Liver (tissue), 9 donors: Measurements from ENCODE around the gene DHX35. TPM values are rescaled to one million over a fixed set of nuclear protein-coding genes. Genes with fewer than 3 reads are reported as not detected.
A peak's percentile ranks its signal among the peaks of the same experiment; 100 is the strongest.

ENCODE experiments used
- DNase-seq: peaks from one replicate; pipeline ENCODE4 v3.0.0-alpha.2; 2017; ENCODE audit warnings: low spot score
- H3K27ac ChIP-seq, 2 donors: one replicate each; pipeline ENCODE4 v1.7.0; 2013; ENCODE audit warnings: inconsistent platforms in 2 of 2, low read length in 2 of 2, control low read depth in 1 of 2, low read depth in 1 of 2, mild to moderate bottlenecking in 1 of 2
- H3K27me3 ChIP-seq, 4 donors: one replicate each; pipeline versions ENCODE4 v1.6.1 to v1.7.0; 2013; ENCODE audit warnings: low read length in 3 of 4, inconsistent platforms in 1 of 4, mild to moderate bottlenecking in 1 of 4, moderate library complexity in 1 of 4; ENCODE audit not compliant: control insufficient read depth in 4 of 4, insufficient read depth in 4 of 4
- H3K36me3 ChIP-seq, 4 donors: one replicate each; pipeline versions ENCODE4 v1.6.1 to v1.7.0; 2013; ENCODE audit warnings: low read length in 3 of 4, mild to moderate bottlenecking in 3 of 4, low read depth in 1 of 4, moderate library complexity in 1 of 4; ENCODE audit not compliant: control insufficient read depth in 4 of 4, insufficient read depth in 3 of 4
- H3K4me1 ChIP-seq, 4 donors: one replicate each; pipeline versions ENCODE4 v1.6.1 to v1.7.0; 2013; ENCODE audit warnings: low read length in 3 of 4, mild to moderate bottlenecking in 3 of 4, moderate library complexity in 1 of 4; ENCODE audit not compliant: control insufficient read depth in 4 of 4, insufficient read depth in 4 of 4
- H3K4me3 ChIP-seq, 3 donors: one replicate each; pipeline versions ENCODE4 v1.6.1 to v1.7.0; 2013; ENCODE audit warnings: low read length in 3 of 3, control low read depth in 1 of 3, low read depth in 1 of 3, mild to moderate bottlenecking in 1 of 3
- H3K9ac ChIP-seq, 2 donors: one replicate each; pipeline ENCODE4 v1.7.0; 2013; ENCODE audit warnings: low read length in 2 of 2, mild to moderate bottlenecking in 2 of 2, moderate library complexity in 2 of 2, control low read depth in 1 of 2, low read depth in 1 of 2
- H3K9me3 ChIP-seq, 4 donors: one replicate each; pipeline versions ENCODE4 v1.6.1 to v1.7.0; 2013; ENCODE audit warnings: low read length in 3 of 4; ENCODE audit not compliant: control insufficient read depth in 4 of 4
- EGR1 ChIP-seq, 2 donors: IDR thresholded peaks; 2 replicates each; pipeline ENCODE4 v1.6.1; 2016 to 2018; ENCODE audit warnings: antibody characterized with exemption in 2 of 2, low read depth in 2 of 2
- FOXA1 ChIP-seq: IDR thresholded peaks from 2 replicates; pipeline ENCODE4 v1.6.1; 2016; ENCODE audit warnings: antibody characterized with exemption
- FOXA2 ChIP-seq: IDR thresholded peaks from 2 replicates; pipeline ENCODE4 v1.6.1; 2016; ENCODE audit warnings: antibody characterized with exemption
- GABPA ChIP-seq, 2 donors: IDR thresholded peaks in 1 of 2; conservative IDR thresholded peaks in 1 of 2; 2 replicates each; pipeline ENCODE4 v1.6.1; 2016; ENCODE audit warnings: antibody characterized with exemption in 2 of 2, mild to moderate bottlenecking in 1 of 2, moderate library complexity in 1 of 2
- HNF4A ChIP-seq, 2 donors: conservative IDR thresholded peaks; 2 replicates each; pipeline ENCODE4 v1.6.1; 2016; ENCODE audit warnings: antibody characterized with exemption in 2 of 2, mild to moderate bottlenecking in 2 of 2
- HNF4G ChIP-seq: IDR thresholded peaks from 2 replicates; pipeline ENCODE4 v1.6.1; 2016; ENCODE audit warnings: antibody characterized with exemption
- JUND ChIP-seq, 2 donors: IDR thresholded peaks; 2 replicates each; pipeline ENCODE4 v1.6.1; 2016; ENCODE audit warnings: antibody characterized with exemption in 2 of 2
- NR2F2 ChIP-seq: IDR thresholded peaks from 2 replicates; pipeline ENCODE4 v1.6.1; 2016; ENCODE audit warnings: antibody characterized with exemption
- RAD21 ChIP-seq, 2 donors: IDR thresholded peaks; 2 replicates each; pipeline ENCODE4 v1.6.1; 2016; ENCODE audit warnings: antibody characterized with exemption in 2 of 2, mild to moderate bottlenecking in 2 of 2
- RXRA ChIP-seq, 2 donors: IDR thresholded peaks; 2 replicates each; pipeline ENCODE4 v1.6.1; 2017 to 2018; ENCODE audit warnings: antibody characterized with exemption in 2 of 2, mild to moderate bottlenecking in 1 of 2
- SP1 ChIP-seq: IDR thresholded peaks from 2 replicates; pipeline ENCODE4 v1.6.1; 2018; ENCODE audit warnings: antibody characterized with exemption, mild to moderate bottlenecking
- TAF1 ChIP-seq: conservative IDR thresholded peaks from 2 replicates; pipeline ENCODE4 v1.6.1; 2016; ENCODE audit warnings: antibody characterized with exemption, mild to moderate bottlenecking
- YY1 ChIP-seq: IDR thresholded peaks from 2 replicates; pipeline ENCODE4 v1.6.1; 2016; ENCODE audit warnings: antibody characterized with exemption, mild to moderate bottlenecking
- WGBS: extraction: QIAGEN DNeasy Blood & Tissue Kit; methylation state at CpG from one replicate; pipeline ENCODE4 v1.1.7; 2013; 5-methylcytosine and 5-hydroxymethylcytosine counted together
- polyA plus RNA-seq, 2 donors: library from polyadenylated mRNA; stranded (reverse) in 1 of 2; unstranded in 1 of 2; fragments of 200-250 nt in 1 of 2; fragments of >200 nt in 1 of 2; fragmentation: Nextera tagmentation in 1 of 2; extraction: Ambion mirVana in 1 of 2; gene quantifications; one replicate each; pipeline versions ENCODE4 v1.2.1 to v1.2.3, GENCODE V29; 2013 to 2015
- total RNA-seq, 2 donors: library from RNA; depleted of rRNA; stranded (reverse); fragments of >200 nt; gene quantifications; one replicate each; pipeline ENCODE4 v1.2.3, GENCODE V29; 2014
- TF ChIP-seq, protein P1 (sequence below): fragments of 150-350 bp; IDR thresholded peaks from 2 replicates; pipeline ENCODE4 v1.5.1; 2017; ENCODE audit warnings: improper control_type of control experiment, low read depth, low read length; ENCODE audit not compliant: missing input control
- TF ChIP-seq, protein P2 (sequence below): IDR thresholded peaks from 2 replicates; pipeline ENCODE4 v1.6.1; 2016; ENCODE audit warnings: antibody characterized with exemption
- TF ChIP-seq, protein P3 (sequence below): IDR thresholded peaks from 2 replicates; pipeline ENCODE4 v1.6.1; 2016; ENCODE audit warnings: antibody characterized with exemption
- TF ChIP-seq, protein P4 (sequence below): IDR thresholded peaks from 2 replicates; pipeline ENCODE4 v1.6.1; 2016; ENCODE audit warnings: antibody characterized with exemption
- TF ChIP-seq, protein P5 (sequence below): IDR thresholded peaks from 2 replicates; pipeline ENCODE4 v1.6.1; 2016; ENCODE audit warnings: antibody characterized with exemption, mild to moderate bottlenecking
- donor health status: healthy.
- donor health status: healthy.
- donor health status: healthy.
- donor health status: healthy.
- donor health status: healthy.

DHX35 gene
- total and polyA plus RNA-seq, 4 donors = 2.7 to 10.6 (median 4.8) TPM

DNA sequence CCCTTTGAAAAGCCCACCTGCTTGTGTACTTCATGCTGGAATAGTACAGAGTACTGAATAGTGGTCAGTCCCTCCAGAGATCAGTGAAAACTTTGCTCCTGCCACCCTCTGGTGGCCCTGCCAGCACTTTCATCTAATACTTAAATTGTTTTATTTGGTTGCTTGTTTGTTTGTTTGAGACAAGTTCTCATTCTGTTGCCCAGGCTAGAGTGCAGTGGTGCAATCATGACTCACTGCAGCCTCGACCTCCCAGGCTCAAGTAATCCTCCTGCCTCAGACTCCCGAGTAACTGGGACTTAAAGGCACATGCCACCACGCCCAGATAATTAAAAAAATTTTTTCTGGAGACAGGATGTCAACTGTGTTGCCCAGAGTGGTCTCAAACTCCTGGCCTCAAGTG lies 26.9 kb upstream of the DHX35 start:
- Histone ChIP-seq H3K9me3 (no peaks in the 10 kb centered on the region), H3K4me1 (no peaks in the 10 kb centered on the region), H3K36me3 (no peaks in the 10 kb centered on the region), H3K27me3 (no peaks in the 10 kb centered on the region), H3K4me3 (no peak overlapping the region), H3K9ac (no peak overlapping the region), H3K27ac (no peak overlapping the region)
- no peak for DNase-seq
- TF ChIP-seq EGR1 (IDR thresholded peaks at IDR 0.05; ENCODE audit: low read depth in 2 of 2) = no peak
- no peak for TF ChIP-seq FOXA1
- TF ChIP-seq JUND (IDR thresholded peaks at IDR 0.05) = peak in 1 of 2 donors; percentile 42
- TF ChIP-seq, protein P1, sequence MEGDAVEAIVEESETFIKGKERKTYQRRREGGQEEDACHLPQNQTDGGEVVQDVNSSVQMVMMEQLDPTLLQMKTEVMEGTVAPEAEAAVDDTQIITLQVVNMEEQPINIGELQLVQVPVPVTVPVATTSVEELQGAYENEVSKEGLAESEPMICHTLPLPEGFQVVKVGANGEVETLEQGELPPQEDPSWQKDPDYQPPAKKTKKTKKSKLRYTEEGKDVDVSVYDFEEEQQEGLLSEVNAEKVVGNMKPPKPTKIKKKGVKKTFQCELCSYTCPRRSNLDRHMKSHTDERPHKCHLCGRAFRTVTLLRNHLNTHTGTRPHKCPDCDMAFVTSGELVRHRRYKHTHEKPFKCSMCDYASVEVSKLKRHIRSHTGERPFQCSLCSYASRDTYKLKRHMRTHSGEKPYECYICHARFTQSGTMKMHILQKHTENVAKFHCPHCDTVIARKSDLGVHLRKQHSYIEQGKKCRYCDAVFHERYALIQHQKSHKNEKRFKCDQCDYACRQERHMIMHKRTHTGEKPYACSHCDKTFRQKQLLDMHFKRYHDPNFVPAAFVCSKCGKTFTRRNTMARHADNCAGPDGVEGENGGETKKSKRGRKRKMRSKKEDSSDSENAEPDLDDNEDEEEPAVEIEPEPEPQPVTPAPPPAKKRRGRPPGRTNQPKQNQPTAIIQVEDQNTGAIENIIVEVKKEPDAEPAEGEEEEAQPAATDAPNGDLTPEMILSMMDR = peak; percentile 27
- TF ChIP-seq, protein P2, sequence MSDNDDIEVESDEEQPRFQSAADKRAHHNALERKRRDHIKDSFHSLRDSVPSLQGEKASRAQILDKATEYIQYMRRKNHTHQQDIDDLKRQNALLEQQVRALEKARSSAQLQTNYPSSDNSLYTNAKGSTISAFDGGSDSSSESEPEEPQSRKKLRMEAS = no peak
- TF ChIP-seq, protein P3, sequence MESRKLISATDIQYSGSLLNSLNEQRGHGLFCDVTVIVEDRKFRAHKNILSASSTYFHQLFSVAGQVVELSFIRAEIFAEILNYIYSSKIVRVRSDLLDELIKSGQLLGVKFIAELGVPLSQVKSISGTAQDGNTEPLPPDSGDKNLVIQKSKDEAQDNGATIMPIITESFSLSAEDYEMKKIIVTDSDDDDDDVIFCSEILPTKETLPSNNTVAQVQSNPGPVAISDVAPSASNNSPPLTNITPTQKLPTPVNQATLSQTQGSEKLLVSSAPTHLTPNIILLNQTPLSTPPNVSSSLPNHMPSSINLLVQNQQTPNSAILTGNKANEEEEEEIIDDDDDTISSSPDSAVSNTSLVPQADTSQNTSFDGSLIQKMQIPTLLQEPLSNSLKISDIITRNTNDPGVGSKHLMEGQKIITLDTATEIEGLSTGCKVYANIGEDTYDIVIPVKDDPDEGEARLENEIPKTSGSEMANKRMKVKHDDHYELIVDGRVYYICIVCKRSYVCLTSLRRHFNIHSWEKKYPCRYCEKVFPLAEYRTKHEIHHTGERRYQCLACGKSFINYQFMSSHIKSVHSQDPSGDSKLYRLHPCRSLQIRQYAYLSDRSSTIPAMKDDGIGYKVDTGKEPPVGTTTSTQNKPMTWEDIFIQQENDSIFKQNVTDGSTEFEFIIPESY = no peak
- TF ChIP-seq GABPA (IDR thresholded peaks at IDR 0.05 in 1 of 2, conservative IDR thresholded peaks at IDR 0.05 in 1 of 2) = no peak
- no peak for TF ChIP-seq YY1
- no peak for TF ChIP-seq FOXA2
- no peak for TF ChIP-seq SP1
- no peak for TF ChIP-seq TAF1
- no peak for TF ChIP-seq NR2F2
- TF ChIP-seq, protein P4, sequence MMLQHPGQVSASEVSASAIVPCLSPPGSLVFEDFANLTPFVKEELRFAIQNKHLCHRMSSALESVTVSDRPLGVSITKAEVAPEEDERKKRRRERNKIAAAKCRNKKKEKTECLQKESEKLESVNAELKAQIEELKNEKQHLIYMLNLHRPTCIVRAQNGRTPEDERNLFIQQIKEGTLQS = peak; percentile 36
- TF ChIP-seq RXRA (IDR thresholded peaks at IDR 0.05) = no peak
- peak; percentile 56 to 67 for TF ChIP-seq RAD21 (IDR thresholded peaks at IDR 0.05)
- no peak for TF ChIP-seq HNF4G
- TF ChIP-seq HNF4A (conservative IDR thresholded peaks at IDR 0.05) = no peak
- TF ChIP-seq, protein P5, sequence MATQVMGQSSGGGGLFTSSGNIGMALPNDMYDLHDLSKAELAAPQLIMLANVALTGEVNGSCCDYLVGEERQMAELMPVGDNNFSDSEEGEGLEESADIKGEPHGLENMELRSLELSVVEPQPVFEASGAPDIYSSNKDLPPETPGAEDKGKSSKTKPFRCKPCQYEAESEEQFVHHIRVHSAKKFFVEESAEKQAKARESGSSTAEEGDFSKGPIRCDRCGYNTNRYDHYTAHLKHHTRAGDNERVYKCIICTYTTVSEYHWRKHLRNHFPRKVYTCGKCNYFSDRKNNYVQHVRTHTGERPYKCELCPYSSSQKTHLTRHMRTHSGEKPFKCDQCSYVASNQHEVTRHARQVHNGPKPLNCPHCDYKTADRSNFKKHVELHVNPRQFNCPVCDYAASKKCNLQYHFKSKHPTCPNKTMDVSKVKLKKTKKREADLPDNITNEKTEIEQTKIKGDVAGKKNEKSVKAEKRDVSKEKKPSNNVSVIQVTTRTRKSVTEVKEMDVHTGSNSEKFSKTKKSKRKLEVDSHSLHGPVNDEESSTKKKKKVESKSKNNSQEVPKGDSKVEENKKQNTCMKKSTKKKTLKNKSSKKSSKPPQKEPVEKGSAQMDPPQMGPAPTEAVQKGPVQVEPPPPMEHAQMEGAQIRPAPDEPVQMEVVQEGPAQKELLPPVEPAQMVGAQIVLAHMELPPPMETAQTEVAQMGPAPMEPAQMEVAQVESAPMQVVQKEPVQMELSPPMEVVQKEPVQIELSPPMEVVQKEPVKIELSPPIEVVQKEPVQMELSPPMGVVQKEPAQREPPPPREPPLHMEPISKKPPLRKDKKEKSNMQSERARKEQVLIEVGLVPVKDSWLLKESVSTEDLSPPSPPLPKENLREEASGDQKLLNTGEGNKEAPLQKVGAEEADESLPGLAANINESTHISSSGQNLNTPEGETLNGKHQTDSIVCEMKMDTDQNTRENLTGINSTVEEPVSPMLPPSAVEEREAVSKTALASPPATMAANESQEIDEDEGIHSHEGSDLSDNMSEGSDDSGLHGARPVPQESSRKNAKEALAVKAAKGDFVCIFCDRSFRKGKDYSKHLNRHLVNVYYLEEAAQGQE = no peak
- 70% methylated on average over 3 of the region's 3 CpGs for WGBS
